GM12878 (cell line): Measurements from ENCODE around the gene HDAC9. TPM values are rescaled to one million over a fixed set of nuclear protein-coding genes. Genes with fewer than 3 reads are reported as not detected.

Source experiments
- ATAC-seq: fragments of 200-7000 bp; cut with Tn5 transposase; 3 replicates; pipeline ENCODE4 v1.9.1; 2020; ENCODE audit warnings: mild to moderate bottlenecking, moderate library complexity
- BruUV-seq: library from RNA; stranded (reverse); fragments of 400-500 nt; replicated peaks from 2 replicates; lab custom pipeline; 2021; lab: Mats Ljungman, UMichigan
- CTCF ChIA-PET: fragments of 300-600 bp; sonication (Branson Sonifier 250); formaldehyde crosslinking; extraction: SDS; loops from one replicate; lab custom pipeline; 2021; ENCODE audit warnings: inconsistent platforms; lab: Yijun Ruan, JAX
- POLR2A ChIA-PET: fragments of 350-600 bp; formaldehyde crosslinking; extraction: SDS; loops from one replicate; lab custom pipeline; 2021; ENCODE audit warnings: inconsistent platforms; lab: Charles Lee
- RAD21 ChIA-PET: fragments of 300-600 bp; sonication (Branson Sonifier 250); formaldehyde crosslinking; loops from one replicate; lab custom pipeline; 2023; ENCODE audit warnings: antibody characterized with exemption; ENCODE audit not compliant: unreplicated experiment; lab: Charles Lee
- SMC1A ChIA-PET: fragments of 300-600 bp; sonication (Branson Sonifier 250); formaldehyde crosslinking; loops from one replicate; lab custom pipeline; 2023; ENCODE audit not compliant: unreplicated experiment, uncharacterized antibody; lab: Charles Lee
- DNase-seq: peaks from one replicate; pipeline ENCODE4 v3.0.0-alpha.2; 2011; ENCODE audit warnings: low read depth, low spot score
- FAIRE-seq: peaks from 3 replicates; lab custom pipeline; 2011; peaks lifted over from hg19 to GRCh38; lab: Jason Lieb, UNC
- H2AFZ ChIP-seq: 2 replicates; pipeline ENCODE4 v1.6.0; 2011; ENCODE audit warnings: low read depth, low read length, control low read depth; ENCODE audit not compliant: control insufficient read depth
- H3K27ac ChIP-seq: 2 replicates; pipeline ENCODE4 v1.5.1; 2011; ENCODE audit warnings: control low read depth; ENCODE audit not compliant: control insufficient read depth, insufficient read depth
- H3K27me3 ChIP-seq, 2 experiments: replicated peaks in 1 of 2; 2 replicates each; pipeline versions ENCODE4 v1.6.0 to v1.6.1; 2011; ENCODE audit warnings: low read length in 1 of 2; ENCODE audit not compliant: control insufficient read depth in 2 of 2, insufficient read depth in 2 of 2
- H3K36me3 ChIP-seq, 2 experiments: 2 replicates each; pipeline ENCODE4 v1.5.1; 2011; ENCODE audit warnings: low read length in 1 of 2; ENCODE audit not compliant: control insufficient read depth in 2 of 2, insufficient read depth in 2 of 2
- H3K4me1 ChIP-seq: 2 replicates; pipeline ENCODE4 v1.6.1; 2011; ENCODE audit warnings: mild to moderate bottlenecking, low read length, moderate library complexity, mixed read lengths; ENCODE audit not compliant: control insufficient read depth, insufficient read depth
- H3K4me2 ChIP-seq: 2 replicates; pipeline ENCODE4 v1.6.0; 2011; ENCODE audit warnings: control low read depth; ENCODE audit not compliant: control insufficient read depth, insufficient read depth
- H3K4me3 ChIP-seq: fragments of 200-600 bp; sonication (generic); 2 replicates; pipeline ENCODE4 v1.5.1; 2016
- H3K79me2 ChIP-seq: 2 replicates; pipeline ENCODE4 v1.6.0; 2011; ENCODE audit warnings: low read length; ENCODE audit not compliant: control insufficient read depth, insufficient read depth
- H3K9ac ChIP-seq: 2 replicates; pipeline ENCODE4 v1.8.0; 2011; ENCODE audit warnings: low read length, control low read depth, mixed read lengths; ENCODE audit not compliant: control insufficient read depth, insufficient read depth
- H3K9me3 ChIP-seq: replicated peaks from 3 replicates; pipeline ENCODE4 v1.5.1; 2011; ENCODE audit warnings: mild to moderate bottlenecking, low read length; ENCODE audit not compliant: control insufficient read depth, insufficient read depth
- H4K20me1 ChIP-seq: 2 replicates; pipeline ENCODE4 v1.6.0; 2011; ENCODE audit not compliant: control insufficient read depth, insufficient read depth
- BCL11A ChIP-seq: IDR thresholded peaks from 2 replicates; pipeline ENCODE4 v1.6.1; 2011; ENCODE audit warnings: low read depth, low read length
- IRF4 ChIP-seq: IDR thresholded peaks from 2 replicates; pipeline ENCODE4 v1.6.1; 2011; ENCODE audit warnings: low read depth, low read length
- JUND ChIP-seq: IDR thresholded peaks from 2 replicates; pipeline ENCODE4 v1.6.1; 2012; ENCODE audit warnings: low read depth, mild to moderate bottlenecking, low read length, improper control_type of control experiment, moderate library complexity
- KLF5 ChIP-seq: fragments of 450-650 bp; IDR thresholded peaks from 2 replicates; pipeline ENCODE4 v1.6.1; 2014; ENCODE audit warnings: mild to moderate bottlenecking; ENCODE audit not compliant: partially characterized antibody
- PML ChIP-seq: IDR thresholded peaks from 2 replicates; pipeline ENCODE4 v1.6.1; 2012; ENCODE audit warnings: low read length, inconsistent platforms
- RAD21 ChIP-seq: IDR thresholded peaks from 2 replicates; pipeline ENCODE4 v1.6.1; 2011; ENCODE audit warnings: mild to moderate bottlenecking, low read depth, low read length, moderate library complexity; ENCODE audit not compliant: insufficient read depth
- SIX5 ChIP-seq: IDR thresholded peaks from 2 replicates; pipeline ENCODE4 v1.6.1; 2011; ENCODE audit warnings: mild to moderate bottlenecking, low read depth, low read length, moderate library complexity; ENCODE audit not compliant: severe bottlenecking
- ZNF274 ChIP-seq: IDR thresholded peaks from one replicate; pipeline ENCODE4 v1.8.0; 2011; ENCODE audit not compliant: insufficient read length, insufficient read depth
- WGBS: methylation state at CpG from one replicate; pipeline ENCODE4 v1.1.6; 2016; ENCODE audit warnings: low lambda C conversion rate; ENCODE audit not compliant: insufficient replicate concordance, insufficient coverage; ENCODE audit errors: missing lambda C conversion rate; 5-methylcytosine and 5-hydroxymethylcytosine counted together
- in situ Hi-C: fragments of 300-500 bp; cut with MboI; formaldehyde crosslinking; loops from 9 replicates; pipeline ENCODE4 v1.14.3; 2018; ENCODE audit warnings: mixed read lengths
- intact Hi-C: fragments of 100-400 bp; cut with micrococcal nuclease; formaldehyde crosslinking; loops from one replicate; pipeline ENCODE4 v1.14.2; 2022; ENCODE audit not compliant: unreplicated experiment
- polyA plus RNA-seq, 11 experiments: library from polyadenylated mRNA; depleted of rRNA in 4 of 11; unstranded in 6 of 11; stranded (reverse) in 5 of 11; fragments of >200 nt; fragmentation: Nextera tagmentation in 4 of 11; fragmentation: Illumina TruSeq in 1 of 11; extraction: Ambion mirVana in 4 of 11; extraction: Trizol in 1 of 11; gene quantifications; 1 replicate in 1 of 11; 2 replicates in 10 of 11; pipeline versions ENCODE4 v1.2.1 to v1.2.3, GENCODE V29; 2011 to 2016; ENCODE audit warnings: inconsistent platforms in 2 of 11, missing spikeins in 2 of 11, low read depth in 1 of 11
- total RNA-seq, 4 experiments: library from RNA; depleted of rRNA in 3 of 4; stranded (reverse); fragments of >200 nt in 3 of 4; fragmentation: Illumina TruSeq in 1 of 4; extraction: Trizol in 1 of 4; gene quantifications; 2 replicates each; pipeline versions ENCODE4 v1.2.1 to v1.2.3, GENCODE V29; 2013 to 2021
- TF ChIP-seq, protein P1 (sequence below): fragments of 450-650 bp; IDR thresholded peaks from 2 replicates; pipeline ENCODE4 v1.6.1; 2017; ENCODE audit warnings: low read depth, mild to moderate bottlenecking, moderate library complexity

The HDAC9 gene
- total and polyA plus RNA-seq, 10 of the 15 experiments (the other 5 are each of a cell fraction or from before 2014, with no cell fraction given), result 0.73 to 12.8 (median 0.92) TPM

DNA sequence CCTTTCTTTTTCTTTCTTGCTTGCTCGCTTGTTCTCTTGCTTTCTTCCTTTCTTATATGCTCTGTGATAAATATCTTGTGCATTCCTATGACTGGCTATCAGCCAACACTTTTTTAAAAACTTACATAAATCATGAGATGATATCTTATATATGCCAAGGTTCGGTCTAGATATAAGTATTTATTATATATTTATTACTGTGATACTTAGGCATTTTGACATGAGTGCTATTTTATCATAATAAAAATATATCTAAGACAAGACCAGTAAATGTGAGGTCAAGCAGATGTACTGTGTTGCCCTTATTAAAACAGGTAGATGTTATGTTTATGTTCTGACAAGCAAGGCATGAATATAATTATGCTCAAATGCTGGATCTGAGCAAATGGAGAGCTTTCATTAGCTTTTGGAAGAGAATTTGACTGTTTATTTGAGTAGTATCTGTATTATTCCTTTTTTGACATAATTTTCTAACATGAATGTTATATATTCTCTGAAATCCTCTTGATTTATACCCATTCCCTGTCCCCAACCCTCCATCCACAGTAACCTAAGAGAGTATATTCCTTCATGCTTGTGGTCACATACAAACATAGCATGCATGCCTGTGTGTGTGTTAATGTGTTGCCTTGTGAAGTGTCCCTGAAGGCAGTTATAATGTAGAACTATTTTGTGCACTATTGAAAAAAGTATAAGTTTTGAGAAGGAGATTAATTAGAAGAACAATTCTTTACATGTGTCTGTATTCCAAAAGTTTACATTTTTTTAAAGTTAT, 158.0 kb downstream of the HDAC9 start:
- intact Hi-C loops (no loop called here), in situ Hi-C loops (no loop called here)
- RAD21 ChIA-PET, result interaction anchor here (0.6 to 1.0 kb wide), 2 partner anchors 301 to 844 kb away, joined by 3 read pairs; no protein-coding TSS in a partner anchor
- 74% methylated on average over 2 of the region's 2 CpGs for WGBS
- H3K4me2 ChIP-seq, result no peak overlapping the region
- H3K4me1 ChIP-seq, result no peaks in the 10 kb centered on the region
- H3K9me3 ChIP-seq, result no peaks in the 10 kb centered on the region
- CTCF ChIA-PET, result interaction anchor here (0.7 to 1.8 kb wide), 3 partner anchors 10 to 43 kb away, joined by 3 to 5 read pairs (median 4); no protein-coding TSS in a partner anchor
- no peaks in the 10 kb centered on the region for H3K27me3 ChIP-seq
- H2AFZ ChIP-seq, result no peak overlapping the region
- POLR2A ChIA-PET, result no interaction called here
- H3K79me2 ChIP-seq, result no peaks in the 10 kb centered on the region
- TF ChIP-seq, protein P1, sequence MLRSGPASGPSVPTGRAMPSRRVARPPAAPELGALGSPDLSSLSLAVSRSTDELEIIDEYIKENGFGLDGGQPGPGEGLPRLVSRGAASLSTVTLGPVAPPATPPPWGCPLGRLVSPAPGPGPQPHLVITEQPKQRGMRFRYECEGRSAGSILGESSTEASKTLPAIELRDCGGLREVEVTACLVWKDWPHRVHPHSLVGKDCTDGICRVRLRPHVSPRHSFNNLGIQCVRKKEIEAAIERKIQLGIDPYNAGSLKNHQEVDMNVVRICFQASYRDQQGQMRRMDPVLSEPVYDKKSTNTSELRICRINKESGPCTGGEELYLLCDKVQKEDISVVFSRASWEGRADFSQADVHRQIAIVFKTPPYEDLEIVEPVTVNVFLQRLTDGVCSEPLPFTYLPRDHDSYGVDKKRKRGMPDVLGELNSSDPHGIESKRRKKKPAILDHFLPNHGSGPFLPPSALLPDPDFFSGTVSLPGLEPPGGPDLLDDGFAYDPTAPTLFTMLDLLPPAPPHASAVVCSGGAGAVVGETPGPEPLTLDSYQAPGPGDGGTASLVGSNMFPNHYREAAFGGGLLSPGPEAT, result no peak
- no peaks in the 10 kb centered on the region for H4K20me1 ChIP-seq
- ATAC-seq (no peak), FAIRE-seq (no peak), DNase-seq (no peak)
- H3K36me3 ChIP-seq, result no peaks in the 10 kb centered on the region
- H3K27ac ChIP-seq, result no peak overlapping the region
- BruUV-seq, result no TSS peak
- no peak overlapping the region for H3K4me3 ChIP-seq
- no peak overlapping the region for H3K9ac ChIP-seq
- SMC1A ChIA-PET, result no interaction called here

DNA sequence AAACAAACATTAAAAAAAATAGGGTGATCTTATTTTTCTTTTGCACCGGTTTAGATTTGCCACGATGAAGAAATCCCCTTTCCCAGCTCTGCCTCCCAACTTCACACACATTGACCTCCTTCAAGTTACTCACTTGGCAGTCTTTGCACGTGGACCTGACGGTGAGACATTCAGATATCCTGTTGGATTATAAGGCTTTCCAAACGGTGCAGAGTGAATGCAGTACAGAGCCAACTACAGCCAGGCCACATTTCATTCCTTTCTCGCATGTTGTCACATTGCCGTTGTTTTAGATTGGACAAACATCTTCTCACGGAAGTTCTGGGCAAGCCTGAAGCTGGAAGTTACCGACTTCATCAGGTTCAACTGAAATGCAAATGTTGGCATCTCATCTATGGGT, 159.2 kb downstream of the HDAC9 start:
- Histone ChIP-seq H3K4me2 (no peak overlapping the region), H3K4me1 (no peaks in the 10 kb centered on the region), H3K36me3 (no peaks in the 10 kb centered on the region), H3K9me3 (no peaks in the 10 kb centered on the region), H3K27ac (no peak overlapping the region), H3K27me3 (no peaks in the 10 kb centered on the region), H2AFZ (no peak overlapping the region), H3K9ac (no peak overlapping the region), H3K4me3 (no peak overlapping the region), H3K79me2 (no peaks in the 10 kb centered on the region), H4K20me1 (no peaks in the 10 kb centered on the region)
- POLR2A ChIA-PET, result no interaction called here
- DNase-seq, result no peak
- SMC1A ChIA-PET, result interaction anchor here (2.0 kb wide), 1 partner anchor 11 kb away, joined by 8 read pairs; no protein-coding TSS in a partner anchor
- RAD21 ChIA-PET, result interaction anchor here (1.0 kb wide), 1 partner anchor 843 kb away, joined by 3 read pairs; no protein-coding TSS in a partner anchor
- FAIRE-seq, result no peak
- intact Hi-C loops (no loop called here), in situ Hi-C loops (no loop called here)
- TF ChIP-seq ZNF274, result no peak
- TF ChIP-seq IRF4, result no peak
- no peak for TF ChIP-seq KLF5
- TF ChIP-seq PML, result no peak
- TF ChIP-seq BCL11A, result no peak
- no peak for TF ChIP-seq JUND
- TF ChIP-seq RAD21, result no peak
- no peak for TF ChIP-seq SIX5
- 85% methylated on average over 9 of the region's 9 CpGs for WGBS
- no TSS peak for BruUV-seq
- CTCF ChIA-PET, result interaction anchor here (1.1 to 1.8 kb wide), 2 partner anchors 9 to 44 kb away, joined by 4 to 5 read pairs; no protein-coding TSS in a partner anchor
- ATAC-seq, result no peak
